Measurements from ENCODE around the gene TFR2. TPM values are rescaled to one million over a fixed set of nuclear protein-coding genes. Genes with fewer than 3 reads are reported as not detected.

Gene TFR2
- total and polyA plus RNA-seq, 9 of the 15 experiments (the other 6 are each of a cell fraction or from before 2014, with no cell fraction given) = 3.8 to 123 (median 51.1) TPM

GRCh38 chr7:100585511-100586265, 55.7 kb downstream of the TFR2 start, which contains the start of gene LRCH4 (continued):
- TF ChIP-seq BRD4 (IDR thresholded peaks at IDR 0.05) (peak; percentile 58; the same call in 1 of the 2 replicates), PRDM10 (IDR thresholded peaks at IDR 0.05; ENCODE audit: partially characterized antibody) (no peak), POLR2B (IDR thresholded peaks at IDR 0.05; ENCODE audit: low read depth, partially characterized antibody) (peak; percentile 98), ZNF445 (CRISPR knock-in tag; IDR thresholded peaks at IDR 0.05; ENCODE audit: low read depth) (peak; percentile 61; the same call in 1 of the 2 replicates), FOS (IDR thresholded peaks at IDR 0.05; ENCODE audit: extremely low read depth, insufficient read length) (no peak), IRF1 (CRISPR knock-in tag; IDR thresholded peaks at IDR 0.05; ENCODE audit: borderline replicate concordance) (0 out of 2 replicates have a peak, but pooled peaks have one; percentile 49), ATF6 (CRISPR knock-in tag; IDR thresholded peaks at IDR 0.05) (peak; percentile 91; the same call in 1 of the 2 replicates), PRPF4 (IDR thresholded peaks at IDR 0.05; ENCODE audit: insufficient read depth, low read depth, low read length, poor library complexity, severe bottlenecking) (peak; percentile 89), ZNF407 (IDR thresholded peaks at IDR 0.05; ENCODE audit: low read depth) (peak; percentile 100), ZNF830 (CRISPR knock-in tag; IDR thresholded peaks at IDR 0.05) (peak; percentile 67; the same call in 1 of the 2 replicates)

All from K562 (cell line).